ENCODE results near the gene OR4D9. TPM values are rescaled to one million over a fixed set of nuclear protein-coding genes. Genes with fewer than 3 reads are reported as not detected.

Gene OR4D9
- total and polyA plus RNA-seq, 10 of the 15 experiments (the other 5 are each of a cell fraction or from before 2014, with no cell fraction given), result not detected

- TF ChIP-seq WRNIP1 (IDR thresholded peaks at IDR 0.05; ENCODE audit: borderline replicate concordance, low read depth, low read length) (no peak), ZNF217 (IDR thresholded peaks at IDR 0.05) (no peak), MLLT1 (IDR thresholded peaks at IDR 0.05) (peak; percentile 51; the same call in 1 of the 2 replicates), SPI1 (IDR thresholded peaks at IDR 0.05; ENCODE audit: borderline replicate concordance, insufficient read depth, low read depth, low read length) (peak; percentile 41; the same call in 1 of the 2 replicates), CREB1 (IDR thresholded peaks at IDR 0.05; ENCODE audit: low read depth) (peak; percentile 35; the same call in 1 of the 2 replicates), BRCA1 (IDR thresholded peaks at IDR 0.05; ENCODE audit: low read depth, low read length) (no peak), PAX5 (IDR thresholded peaks at IDR 0.05; ENCODE audit: borderline replicate concordance, low read depth, low read length) (peak; percentile 49; the same call in 1 of the 2 replicates), RBBP5 (conservative IDR thresholded peaks at IDR 0.05) (0 out of 2 replicates have a peak, but pooled peaks have one; percentile 42), EZH2 (IDR thresholded peaks at IDR 0.05; ENCODE audit: borderline replicate concordance, control insufficient read depth, low read depth, low read length) (no peak), ZNF274 (IDR thresholded peaks at IDR 0.05; ENCODE audit: insufficient read depth, insufficient read length) (no peak), MYC (IDR thresholded peaks at IDR 0.05; ENCODE audit: insufficient read depth, insufficient read length, insufficient replicate concordance, low read length, severe bottlenecking) (no peak), ZNF592 (IDR thresholded peaks at IDR 0.05) (no peak), ZNF622 (IDR thresholded peaks at IDR 0.05) (no peak), SRF (IDR thresholded peaks at IDR 0.05; ENCODE audit: low read depth in 2 of 2, low read length in 2 of 2) (no peak), SIX5 (IDR thresholded peaks at IDR 0.05; ENCODE audit: low read depth, low read length, severe bottlenecking) (no peak), SREBF2 (IDR thresholded peaks at IDR 0.05; ENCODE audit: low read length) (no peak), FOXK2 (IDR thresholded peaks at IDR 0.05) (peak; percentile 29; the same call in 1 of the 2 replicates), CUX1 (IDR thresholded peaks at IDR 0.05; ENCODE audit: insufficient replicate concordance, low read depth, low read length) (no peak), NRF1 (conservative IDR thresholded peaks at IDR 0.05; ENCODE audit: low read depth, low read length) (peak; percentile 37)
Observed at GRCh38 chr11:59560702-59561473, 49.5 kb downstream of the OR4D9 start (continued).

Measured in GM12878 (cell line).